SK-N-DZ (cell line): Measurements from ENCODE around the gene SPRED2.
"Not testable (repeated sequence)": the region's sequence is repeated elsewhere in the genome, so short reads cannot be mapped to it uniquely, and the experiment has no call there.

Experiments used
- DNase-seq: peaks from one replicate; pipeline ENCODE4 v3.0.0-alpha.2; 2015; ENCODE audit warnings: low spot score

Gene SPRED2

DNA sequence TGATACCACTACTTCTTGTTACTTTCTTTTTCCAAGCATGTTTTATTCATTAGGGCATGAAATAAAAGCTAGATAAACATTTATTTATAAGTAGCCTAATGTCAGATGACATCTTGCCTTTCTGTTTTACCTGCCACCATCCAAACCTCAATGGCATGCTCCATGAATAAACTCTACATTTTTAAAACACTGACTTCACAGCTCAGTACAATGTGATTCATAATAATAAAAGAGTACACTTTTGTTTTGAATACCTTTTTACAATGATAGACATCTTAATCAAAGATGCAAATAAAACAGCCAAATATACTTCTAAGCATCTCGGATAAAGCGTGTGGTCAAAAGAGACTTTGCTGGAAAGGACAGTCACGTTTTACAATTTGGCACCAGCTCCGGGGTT lies 88.2 kb downstream of the SPRED2 start:
- no peak for DNase-seq

DNA sequence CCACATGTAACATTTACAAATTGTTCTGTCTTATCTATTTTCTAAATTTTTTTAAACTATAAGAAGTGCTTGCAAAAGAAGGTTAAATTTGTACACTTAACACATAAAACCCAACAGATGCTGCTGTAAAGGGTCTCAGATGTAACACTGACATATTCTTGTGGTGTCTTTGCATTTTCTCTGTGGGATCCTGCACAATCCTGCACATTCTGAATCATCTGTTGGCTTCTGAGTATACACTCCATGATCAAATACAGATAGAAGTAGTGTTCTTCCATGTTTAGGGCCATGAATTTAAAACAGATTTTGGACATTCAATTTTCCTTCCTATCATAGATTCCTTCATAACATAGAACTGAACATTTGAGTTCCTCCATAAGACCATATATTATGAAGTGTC lies 89.0 kb downstream of the SPRED2 start:
- DNase-seq = no peak

DNA sequence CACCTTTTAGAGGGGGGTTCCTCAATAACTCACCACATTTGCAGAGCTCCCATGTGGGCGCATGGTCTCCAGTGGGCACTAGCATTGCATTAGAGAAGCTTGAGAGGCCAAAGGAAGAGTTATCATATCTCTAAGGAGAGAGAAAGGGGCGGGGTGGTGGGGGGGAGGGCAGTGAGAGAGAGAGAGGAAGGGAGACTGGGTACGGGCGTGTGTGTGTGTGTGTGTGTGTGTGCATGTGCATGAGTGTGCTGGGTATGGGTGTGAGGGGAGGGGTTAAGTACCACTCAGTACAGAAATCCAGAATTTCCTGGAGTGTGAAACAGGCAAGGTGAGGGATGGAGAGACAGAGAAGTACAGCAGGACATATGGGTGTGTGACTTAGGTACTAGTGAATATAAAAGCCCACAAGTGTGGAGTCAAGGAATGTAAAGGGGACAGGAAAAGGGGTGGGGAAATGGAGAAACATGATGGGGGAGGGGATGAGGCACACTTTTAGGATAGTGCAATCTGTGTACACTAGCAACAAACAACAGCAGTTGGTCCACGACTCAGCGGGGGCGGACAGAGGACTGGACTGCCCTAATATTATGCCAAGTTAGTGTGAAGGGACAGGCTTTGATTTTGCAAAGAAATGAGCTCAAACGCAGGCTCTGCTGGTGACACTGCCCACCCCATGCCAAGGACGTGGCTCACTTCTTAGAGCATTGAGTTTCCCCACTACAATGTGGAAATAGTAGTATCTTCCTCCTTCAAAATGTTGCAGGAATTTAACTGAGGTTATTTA lies 91.3 kb downstream of the SPRED2 start:
- DNase-seq = no peak

DNA sequence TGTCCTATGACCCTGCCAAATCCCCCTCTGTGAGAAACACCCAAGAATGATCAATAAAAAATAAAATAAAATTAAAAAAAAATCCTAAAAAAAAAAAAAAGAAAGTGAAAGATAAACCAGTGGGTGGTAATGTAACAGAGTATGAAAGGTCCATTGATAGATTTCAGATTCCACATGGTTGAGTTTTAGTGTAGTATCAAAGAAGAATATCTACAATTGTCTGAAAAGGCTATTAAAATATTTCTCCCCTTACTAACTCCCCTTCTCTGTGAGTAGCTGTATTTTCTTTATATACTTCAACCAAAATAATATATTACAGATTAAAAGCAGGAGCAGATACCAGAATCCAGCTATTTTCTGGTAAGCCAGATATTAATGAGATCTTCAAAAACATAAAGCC lies 92.8 kb downstream of the SPRED2 start:
- no peak for DNase-seq

DNA sequence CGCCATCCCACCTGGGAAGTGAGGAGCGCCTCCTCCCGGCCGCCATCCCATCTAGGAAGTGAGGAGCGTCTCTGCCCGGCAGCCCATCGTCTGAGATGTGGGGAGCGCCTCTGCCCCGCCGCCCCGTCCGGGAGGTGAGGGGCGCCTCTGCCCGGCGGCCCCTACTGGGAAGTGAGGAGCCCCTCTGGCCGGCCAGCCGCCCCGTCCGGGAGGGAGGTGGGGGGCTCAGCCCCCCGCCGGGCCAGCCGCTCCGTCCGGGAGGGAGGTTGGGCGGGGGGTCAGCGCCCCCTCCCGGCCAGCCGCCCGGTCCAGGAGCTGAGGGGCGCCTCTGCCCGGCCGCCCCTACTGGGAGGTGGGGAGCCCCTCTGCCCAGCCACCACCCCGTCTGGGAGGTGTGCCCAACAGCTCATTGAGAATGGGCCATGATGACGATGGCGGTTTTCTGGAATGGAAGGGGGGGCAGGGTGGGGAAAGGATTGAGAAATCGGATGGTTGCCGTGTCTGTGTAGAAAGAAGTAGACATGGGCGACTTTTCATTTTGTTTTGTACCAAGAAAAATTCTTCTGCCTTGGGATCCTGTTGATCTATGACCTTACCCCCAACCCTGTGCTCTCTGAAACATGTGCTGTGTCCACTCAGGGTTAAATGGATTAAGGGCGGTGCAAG lies 93.4 kb downstream of the SPRED2 start:
- DNase-seq = not testable (repeated sequence)

DNA sequence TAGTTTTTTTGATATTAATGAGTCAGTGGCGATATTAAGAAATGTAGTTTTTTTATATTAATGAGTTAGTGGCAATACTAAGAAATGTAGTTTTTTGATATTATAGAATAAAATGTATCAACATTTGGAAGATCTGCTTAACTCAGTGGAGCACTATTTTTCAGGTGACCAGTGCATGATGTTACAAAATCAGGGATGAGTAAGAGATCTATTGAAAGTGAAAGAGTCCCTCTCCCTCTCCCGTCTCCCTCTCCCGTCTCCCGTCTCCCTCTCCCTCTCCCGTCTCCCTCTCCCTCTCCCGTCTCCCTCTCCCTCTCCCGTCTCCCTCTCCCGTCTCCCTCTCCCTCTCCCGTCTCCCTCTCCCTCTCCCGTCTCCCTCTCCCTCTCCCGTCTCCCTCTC lies 94.5 kb downstream of the SPRED2 start:
- DNase-seq = not testable (repeated sequence)

DNA sequence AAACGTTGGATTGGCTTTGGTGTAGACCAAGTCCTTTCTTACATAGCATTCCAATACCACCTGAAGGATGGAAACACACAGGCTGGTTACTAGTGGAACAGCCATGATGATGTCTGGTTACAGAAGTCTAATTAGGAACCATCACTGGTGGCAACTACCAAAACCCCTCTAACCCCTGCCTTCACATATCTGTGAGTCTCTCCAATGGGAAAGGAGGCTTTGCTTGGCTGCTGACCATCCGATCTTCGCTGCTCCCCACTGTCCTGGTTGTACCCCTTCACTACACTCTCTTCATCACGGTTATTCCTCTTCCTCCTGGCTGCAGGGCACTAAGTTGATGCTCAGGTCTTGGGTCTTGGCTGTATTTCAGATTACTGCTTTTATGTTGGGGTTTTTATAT lies 97.7 kb downstream of the SPRED2 start:
- no peak for DNase-seq

DNA sequence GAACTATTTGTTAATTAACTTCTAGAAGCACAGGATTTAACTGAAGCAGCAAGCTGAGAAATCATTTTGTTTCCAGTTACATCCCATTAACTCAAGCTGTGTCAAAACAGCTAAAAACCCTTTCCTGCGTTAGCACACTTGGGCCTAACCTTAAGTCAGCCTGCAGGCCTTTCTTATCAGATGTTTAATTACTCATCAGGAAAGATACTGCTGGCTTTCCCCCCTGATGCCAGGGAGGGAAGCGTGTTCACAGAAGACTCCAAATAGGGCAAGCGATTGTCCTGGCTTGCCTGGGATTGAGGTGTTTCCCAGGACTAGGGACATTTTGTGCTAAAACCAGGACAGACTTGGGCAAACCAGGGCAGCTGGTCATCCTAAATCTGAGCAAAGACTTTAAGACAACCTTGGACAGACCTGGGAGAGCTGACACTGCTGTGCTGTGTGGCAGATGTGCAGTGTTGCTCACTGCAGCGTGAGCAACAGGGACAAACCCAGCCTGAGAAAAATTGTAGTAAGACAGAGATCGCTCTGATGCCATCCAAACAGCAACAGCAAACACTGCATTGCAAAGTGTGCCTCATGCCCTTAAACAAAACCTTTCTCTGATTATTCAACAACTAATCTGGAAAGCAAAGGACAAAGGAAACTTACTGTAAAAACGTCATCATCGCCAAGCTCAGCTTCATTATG lies 100.9 kb downstream of the SPRED2 start:
- peak; percentile 17 for DNase-seq

DNA sequence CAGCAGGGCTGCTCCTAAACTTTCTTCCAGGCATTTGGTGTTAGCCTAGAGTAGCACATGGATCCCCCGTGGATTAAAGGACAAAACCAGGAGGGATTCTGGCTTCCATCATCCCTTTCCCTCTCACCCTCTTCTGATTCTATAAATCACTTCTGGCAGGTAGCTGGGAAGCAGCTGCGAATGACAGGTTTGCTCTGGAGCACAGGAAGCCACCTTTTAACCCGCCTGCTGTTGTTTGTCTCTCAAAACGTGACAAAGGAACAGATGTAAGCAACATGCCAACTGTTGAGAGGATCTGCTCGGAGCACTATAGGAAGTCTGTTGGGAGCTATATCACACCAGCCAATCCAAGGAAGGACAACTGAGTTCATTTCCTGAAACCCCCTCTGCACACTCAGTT lies 102.9 kb downstream of the SPRED2 start:
- peak; percentile 46 for DNase-seq

DNA sequence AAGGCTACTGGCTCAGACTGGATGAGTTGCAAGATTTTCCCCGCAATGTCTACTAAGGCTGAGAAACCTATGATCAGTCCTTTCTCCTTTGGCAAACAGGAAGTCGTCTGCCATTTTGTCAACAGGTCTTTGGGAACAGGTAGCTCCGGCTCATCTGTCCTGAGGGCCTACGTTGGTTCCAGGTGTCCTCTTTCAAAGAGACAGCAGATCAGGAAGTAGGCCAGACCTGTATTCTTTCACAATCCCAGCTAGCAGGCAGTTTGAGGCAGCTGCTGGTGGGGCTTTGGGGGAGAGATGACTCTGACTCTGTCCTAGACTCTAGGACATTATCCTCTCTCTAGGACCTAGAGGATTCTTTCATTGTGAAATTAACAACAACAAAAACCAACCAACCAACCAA lies 106.1 kb downstream of the SPRED2 start:
- DNase-seq = no peak

DNA sequence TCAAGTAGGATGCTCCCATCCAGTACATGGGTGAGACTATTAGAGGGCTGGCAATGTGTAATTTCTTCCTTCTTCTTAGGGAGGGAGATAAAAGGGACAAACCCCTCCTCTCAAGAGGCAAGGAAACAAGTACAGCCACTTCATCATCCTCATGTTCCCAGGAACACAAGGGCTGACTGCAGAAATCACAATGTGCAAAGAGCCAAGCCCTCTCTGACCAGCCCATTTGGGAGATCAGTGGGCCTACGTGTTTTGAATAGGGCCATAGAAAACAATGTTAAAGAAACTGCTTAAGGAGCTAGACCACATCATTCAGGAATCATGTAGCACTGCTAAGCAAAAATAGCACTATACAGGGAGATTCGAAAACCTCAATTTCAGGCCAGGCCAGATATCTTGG lies 107.3 kb downstream of the SPRED2 start:
- DNase-seq = no peak

DNA sequence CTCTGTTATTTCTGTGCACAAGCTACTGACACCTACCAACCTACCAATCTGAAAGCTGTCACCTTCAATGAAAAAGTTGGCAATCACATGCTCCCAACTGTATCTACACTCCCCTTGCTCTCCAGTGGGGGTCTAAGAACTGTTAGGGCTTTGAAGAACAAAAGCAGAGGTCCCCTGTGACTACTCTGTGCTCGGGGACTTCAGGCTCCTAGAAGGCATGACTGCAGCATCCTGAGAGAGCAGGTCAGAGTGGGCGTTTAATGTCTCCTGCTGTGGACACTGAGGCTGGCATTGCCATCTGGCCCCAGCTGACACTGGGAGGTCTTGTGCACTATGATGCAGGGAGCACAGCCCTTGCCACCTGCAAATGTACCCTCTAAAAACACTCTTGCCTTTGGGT lies 111.5 kb downstream of the SPRED2 start:
- DNase-seq = no peak

DNA sequence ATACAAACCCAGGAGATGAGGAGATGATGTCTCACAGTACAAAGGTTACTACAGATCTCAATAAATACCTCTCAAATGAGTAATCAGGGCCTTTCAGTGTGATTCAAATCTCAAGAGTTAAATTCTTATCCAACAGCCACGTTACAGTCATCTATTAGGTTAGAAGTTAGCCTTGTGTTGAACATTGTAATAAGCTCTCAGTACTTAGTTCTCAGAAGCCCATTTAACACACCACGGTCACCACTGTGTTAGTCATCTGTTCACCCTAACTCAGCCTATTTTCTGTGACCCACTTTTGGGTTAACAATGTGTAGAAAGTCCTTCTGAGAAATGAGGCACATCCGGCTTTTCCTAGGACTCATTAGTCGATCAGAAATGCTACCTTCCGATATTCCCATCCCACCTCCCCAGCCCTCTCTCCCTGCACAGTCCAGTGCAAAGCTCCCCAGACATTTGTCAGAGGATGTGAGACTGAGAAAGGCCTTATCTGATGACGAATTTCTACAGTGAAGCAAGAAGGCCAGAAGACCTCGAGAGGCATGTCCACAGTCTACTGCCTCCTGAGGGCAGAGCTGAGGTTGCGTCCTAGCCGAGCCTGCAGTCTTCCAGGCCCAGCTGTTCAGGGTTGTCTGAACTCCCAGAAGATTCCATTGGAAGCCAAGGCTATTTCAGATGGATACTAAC lies 112.2 kb downstream of the SPRED2 start:
- no peak for DNase-seq

DNA sequence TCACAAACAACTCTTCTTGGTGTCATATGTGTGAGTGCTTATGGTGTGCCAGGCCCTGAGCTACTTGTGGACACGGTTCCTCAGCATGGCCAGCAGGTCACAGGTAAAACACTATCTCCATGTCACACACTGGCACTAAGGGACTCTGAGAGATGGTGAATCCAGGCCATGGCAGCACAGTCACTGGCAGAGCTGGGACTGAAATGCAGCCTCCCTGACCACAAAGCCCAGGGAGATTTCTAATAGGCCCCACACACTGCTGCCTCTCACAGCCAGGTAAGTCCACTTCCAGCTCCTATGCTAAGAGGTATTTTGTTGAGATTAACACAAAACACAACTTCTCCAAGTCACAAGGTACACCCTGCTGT lies 112.7 kb downstream of the SPRED2 start:
- DNase-seq = no peak

DNA sequence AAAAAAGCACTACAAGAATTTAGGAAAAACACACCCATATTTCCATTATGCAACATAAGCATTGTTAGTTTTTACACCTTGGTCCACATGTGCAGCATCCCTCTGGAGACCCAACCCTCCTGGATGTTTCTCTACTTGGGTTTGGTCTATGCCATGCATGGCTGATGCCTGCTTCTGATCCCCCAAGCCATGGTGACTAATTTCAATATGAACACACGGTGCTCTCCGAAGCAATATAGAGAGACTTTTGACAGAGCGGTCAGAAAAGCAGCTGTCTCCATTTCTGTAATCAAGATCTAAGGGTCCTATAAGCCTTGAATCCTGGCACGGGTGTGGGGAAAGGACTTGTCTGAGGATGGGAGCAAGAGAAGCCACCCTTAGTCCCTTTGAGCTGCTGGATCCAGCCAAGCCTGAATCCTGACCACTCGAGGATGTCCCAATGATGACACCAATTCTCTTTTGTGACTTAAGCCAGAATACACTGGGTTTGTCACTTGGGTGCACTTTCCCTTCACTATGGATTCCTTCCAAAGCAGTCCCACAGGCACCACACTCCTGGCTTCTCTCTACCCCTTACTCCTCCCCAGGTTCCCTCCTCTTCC lies 113.2 kb downstream of the SPRED2 start:
- DNase-seq = no peak

DNA sequence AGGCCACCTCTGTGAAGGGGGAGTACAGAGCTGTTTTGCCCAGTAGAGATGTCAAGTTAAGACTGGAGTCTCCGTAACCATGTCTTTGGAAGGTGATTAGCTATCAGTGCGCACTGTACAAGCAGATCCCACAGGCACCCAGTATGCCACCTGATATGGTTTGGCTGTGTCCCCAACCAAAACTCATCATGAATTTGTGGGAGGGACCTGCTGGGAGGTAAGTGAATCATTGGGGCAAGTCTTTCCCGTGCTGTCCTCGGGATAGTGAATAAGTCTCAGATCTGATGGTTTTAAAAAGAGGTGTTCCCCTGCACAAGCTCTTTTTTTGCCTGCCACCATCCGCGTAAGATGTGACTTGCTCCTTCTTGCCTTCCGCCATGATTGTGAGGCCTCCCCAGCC lies 114.6 kb downstream of the SPRED2 start:
- DNase-seq = no peak

DNA sequence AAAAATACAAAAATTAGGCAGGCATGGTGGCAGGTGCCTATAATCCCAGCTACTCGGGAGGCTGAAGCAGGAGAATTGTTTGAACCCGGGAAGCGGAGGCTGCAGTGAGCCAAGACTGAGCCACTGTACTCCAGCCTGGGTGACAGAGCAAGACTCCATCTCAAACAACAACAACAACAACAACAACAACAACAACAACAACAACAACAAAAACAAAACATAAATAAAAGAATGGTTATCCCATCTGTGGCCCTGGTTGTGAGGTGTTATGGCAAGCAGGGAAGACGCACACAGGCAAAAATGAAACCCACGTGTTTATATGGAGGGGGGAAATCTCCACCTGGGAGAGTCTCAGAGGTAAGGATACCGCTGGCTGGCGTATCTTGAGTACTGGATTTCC lies 115.0 kb downstream of the SPRED2 start:
- not testable (repeated sequence) for DNase-seq

DNA sequence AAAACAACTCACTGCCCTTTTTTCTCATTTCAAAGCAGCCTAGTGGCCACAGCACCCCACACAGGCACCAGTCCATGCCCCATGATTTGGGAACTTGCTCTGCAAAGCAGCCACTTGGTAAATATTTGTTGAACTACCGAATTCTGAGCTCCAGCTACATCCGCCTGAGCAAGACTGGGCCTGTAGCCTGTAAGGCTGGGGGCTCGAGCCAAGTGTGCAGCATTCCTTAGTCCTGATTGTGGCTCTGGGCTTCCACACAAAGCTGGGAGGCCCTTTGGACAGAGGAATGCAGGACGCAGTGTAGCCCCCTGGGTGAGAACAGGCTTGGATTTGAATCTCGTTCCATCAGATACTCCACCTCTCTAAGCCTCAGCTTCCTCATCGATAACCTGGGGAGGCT lies 116.3 kb downstream of the SPRED2 start:
- no peak for DNase-seq

DNA sequence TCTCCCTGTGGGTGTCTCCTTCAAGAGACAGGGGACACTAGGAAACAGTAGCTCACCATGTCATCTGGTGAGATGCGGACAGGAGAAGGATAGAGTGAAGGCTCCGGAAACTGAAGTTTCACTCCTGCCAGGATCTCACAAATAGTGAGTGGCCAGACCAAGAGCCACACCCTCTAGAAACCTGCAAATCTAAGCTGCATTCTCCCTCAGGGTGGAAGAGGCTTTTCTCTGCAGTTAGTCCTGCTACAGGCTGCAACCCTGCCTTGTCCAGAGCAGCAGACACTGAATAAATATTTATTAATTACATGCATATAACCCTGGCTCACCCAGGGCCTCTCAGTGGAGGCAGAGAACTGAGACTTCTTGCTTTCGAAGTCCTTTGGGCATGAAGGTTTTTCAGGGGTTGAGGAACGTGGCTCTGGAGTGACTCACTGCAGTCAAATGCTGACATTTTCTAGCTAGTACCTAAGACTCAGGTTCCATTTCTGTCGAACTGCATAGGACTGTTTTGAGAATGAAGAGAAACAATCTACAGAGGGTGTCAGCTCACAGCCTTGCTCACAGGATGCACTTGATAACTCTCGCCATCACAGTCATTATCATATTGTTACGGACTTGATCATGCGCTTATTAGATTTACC lies 117.5 kb downstream of the SPRED2 start:
- no peak for DNase-seq

DNA sequence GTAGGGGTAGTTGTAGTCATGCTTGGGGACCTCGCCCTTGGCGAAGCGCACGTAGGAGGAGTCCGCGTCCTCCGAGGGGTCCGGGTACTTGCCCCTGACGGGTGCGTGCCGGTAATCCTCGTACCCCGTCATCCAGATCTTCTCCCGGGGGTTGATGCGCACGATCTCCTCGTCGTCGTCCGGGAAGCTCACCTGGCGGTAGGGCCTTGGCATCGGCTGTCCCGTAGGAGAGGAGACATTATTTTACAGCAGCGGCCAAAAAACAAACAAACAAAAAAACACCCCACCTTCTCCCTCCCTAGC lies 118.5 kb downstream of the SPRED2 start:
- no peak for DNase-seq

DNA sequence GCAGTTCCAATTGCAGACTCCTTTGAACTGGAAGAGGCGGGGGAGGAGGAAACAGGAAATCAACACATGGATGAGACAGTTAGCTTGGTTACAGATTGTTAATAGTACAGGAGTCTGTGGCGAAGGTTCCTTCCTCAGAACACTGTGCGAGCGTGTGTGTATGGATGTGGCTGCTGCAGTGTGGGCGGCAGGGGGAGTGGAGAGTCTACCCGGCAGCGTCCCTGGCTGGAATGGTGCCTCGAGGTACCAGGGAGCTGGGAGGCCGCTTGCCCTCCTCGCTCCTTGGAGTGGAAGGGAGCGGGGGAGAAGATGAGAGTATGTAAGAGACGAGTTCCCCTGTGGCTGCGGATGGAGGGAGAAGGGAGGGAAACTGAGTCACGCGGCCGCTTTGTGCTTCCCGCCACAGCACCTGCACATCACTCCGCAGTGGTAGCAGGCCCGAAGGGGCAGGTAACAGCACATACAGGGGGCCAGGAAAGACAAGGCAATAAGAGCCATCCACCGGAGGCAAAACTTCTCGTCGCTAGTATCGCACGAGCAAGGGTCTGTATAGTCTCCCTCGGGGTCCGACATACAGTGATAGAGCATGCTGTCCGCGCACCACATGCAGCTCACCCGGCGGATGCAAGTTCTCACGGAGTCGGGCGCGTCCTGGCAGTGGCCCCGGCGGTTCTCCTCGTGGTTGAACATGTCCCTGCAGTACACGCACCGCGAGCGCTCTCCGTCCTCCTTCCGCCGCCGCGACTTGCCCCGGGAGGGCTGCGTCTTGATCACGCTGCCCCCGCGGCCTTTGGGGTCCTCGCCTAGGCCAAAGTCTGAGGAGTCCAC lies 119.1 kb downstream of the SPRED2 start:
- no peak for DNase-seq
